Kidney glomerular epithelial cell (primary cell): Measurements from ENCODE around the gene RGS1.
A peak's percentile ranks its signal among the peaks of the same experiment; 100 is the strongest.

Source experiments
- DNase-seq: peaks from one replicate; lab custom pipeline; 2025; lab: John Stamatoyannopoulos, UW

RGS1 gene

GRCh38 chr1:192553741-192554140 lies 21.8 kb upstream of the RGS1 start:
- DNase-seq: no peak

- DNase-seq: no peak
Observed at GRCh38 chr1:192554904-192555303, 20.7 kb upstream of the RGS1 start.

- DNase-seq: no peak
Observed at GRCh38 chr1:192555399-192555798, 20.2 kb upstream of the RGS1 start.

GRCh38 chr1:192557841-192558595 lies 17.6 kb upstream of the RGS1 start:
- no peak for DNase-seq

GRCh38 chr1:192559115-192560006 lies 16.2 kb upstream of the RGS1 start:
- peak; percentile 47 for DNase-seq

- DNase-seq: no peak
Observed at GRCh38 chr1:192561301-192561700, 14.3 kb upstream of the RGS1 start.

- DNase-seq: no peak
Observed at GRCh38 chr1:192563129-192563528, 12.4 kb upstream of the RGS1 start.

GRCh38 chr1:192564099-192564498 lies 11.5 kb upstream of the RGS1 start:
- DNase-seq: no peak

GRCh38 chr1:192565946-192566345 lies 9.6 kb upstream of the RGS1 start:
- DNase-seq: no peak

- DNase-seq: no peak
Observed at GRCh38 chr1:192566657-192567056, 8.9 kb upstream of the RGS1 start.

- no peak for DNase-seq
Observed at GRCh38 chr1:192568063-192568462, 7.5 kb upstream of the RGS1 start.

GRCh38 chr1:192571668-192572067 lies 3.9 kb upstream of the RGS1 start:
- no peak for DNase-seq

- DNase-seq: peak; percentile 27
Observed at GRCh38 chr1:192573499-192573898, 2.1 kb upstream of the RGS1 start.

GRCh38 chr1:192574073-192574472 lies 1.5 kb upstream of the RGS1 start:
- DNase-seq: no peak

- DNase-seq: no peak
Observed at GRCh38 chr1:192576190-192577144, 894 bp downstream of the RGS1 start.

GRCh38 chr1:192577145-192578140 lies 1.9 kb downstream of the RGS1 start:
- DNase-seq: no peak

GRCh38 chr1:192578144-192578909 lies 2.8 kb downstream of the RGS1 start:
- DNase-seq: no peak

GRCh38 chr1:192579010-192579738 lies 3.6 kb downstream of the RGS1 start:
- peak; percentile 14 for DNase-seq

- peak; percentile 37 for DNase-seq
Observed at GRCh38 chr1:192580351-192580962, 4.9 kb downstream of the RGS1 start.
